OCI-LY1 (cell line): ENCODE measurements around the gene MYH7B.

Experiments
- H2AFZ ChIP-seq: fragments of 200-600 bp; sonication (generic), shearing (Covaris generic); 2 replicates; pipeline ENCODE4 v1.6.0; 2014; ENCODE audit warnings: antibody characterized with exemption, mild to moderate bottlenecking, low read length
- H3F3A ChIP-seq: fragments of 200-600 bp; sonication (generic), shearing (Covaris generic); 2 replicates; pipeline ENCODE4 v1.6.0; 2014; ENCODE audit warnings: mild to moderate bottlenecking, antibody characterized with exemption, low read length, moderate library complexity; ENCODE audit not compliant: insufficient read depth
- H3K27ac ChIP-seq: fragments of 200-600 bp; sonication (generic); 2 replicates; pipeline ENCODE4 v1.5.1; 2014; ENCODE audit warnings: low read length, mixed run types, mild to moderate bottlenecking, low read depth; ENCODE audit not compliant: poor library complexity, severe bottlenecking
- H3K27me3 ChIP-seq: fragments of 200-600 bp; sonication (generic); 2 replicates; pipeline ENCODE4 v1.6.0; 2014; ENCODE audit warnings: antibody characterized with exemption, mild to moderate bottlenecking, low read length, moderate library complexity; ENCODE audit not compliant: insufficient read depth
- H3K36me3 ChIP-seq: fragments of 200-600 bp; sonication (generic); 2 replicates; pipeline ENCODE4 v1.6.1; 2014; ENCODE audit warnings: mild to moderate bottlenecking, antibody characterized with exemption, low read length, moderate library complexity, mixed read lengths; ENCODE audit not compliant: insufficient read depth
- H3K4me1 ChIP-seq: fragments of 200-600 bp; sonication (generic); 2 replicates; pipeline ENCODE4 v1.5.1; 2014; ENCODE audit warnings: mild to moderate bottlenecking, low read length, moderate library complexity; ENCODE audit not compliant: insufficient read depth, severe bottlenecking
- H3K4me2 ChIP-seq: fragments of 200-600 bp; sonication (generic), shearing (Covaris generic); 2 replicates; pipeline ENCODE4 v1.6.1; 2014; ENCODE audit warnings: low read length
- H3K4me3 ChIP-seq: fragments of 200-600 bp; sonication (generic); 2 replicates; pipeline ENCODE4 v1.5.1; 2014; ENCODE audit warnings: low read length, low read depth, mild to moderate bottlenecking, mixed read lengths; ENCODE audit not compliant: poor library complexity, severe bottlenecking
- H3K79me2 ChIP-seq: fragments of 200-600 bp; shearing (Covaris generic); 2 replicates; pipeline ENCODE4 v1.6.1; 2016; ENCODE audit warnings: mixed run types, low read length, mixed read lengths; ENCODE audit not compliant: insufficient read depth
- H3K9ac ChIP-seq: fragments of 200-600 bp; sonication (generic), shearing (Covaris generic); 2 replicates; pipeline ENCODE4 v1.6.1; 2014; ENCODE audit warnings: mild to moderate bottlenecking, low read length, mixed read lengths
- H3K9me2 ChIP-seq: fragments of 200-600 bp; sonication (generic), shearing (Covaris generic); 2 replicates; pipeline ENCODE4 v1.6.1; 2014; ENCODE audit warnings: low read depth, mild to moderate bottlenecking, low read length, mixed read lengths
- H3K9me3 ChIP-seq: fragments of 200-600 bp; shearing (Covaris generic); 2 replicates; pipeline ENCODE4 v1.6.1; 2014; ENCODE audit warnings: low read length, mixed read lengths
- H4K20me1 ChIP-seq: fragments of 200-600 bp; sonication (generic), shearing (Covaris generic); 2 replicates; pipeline ENCODE4 v1.6.0; 2016; ENCODE audit warnings: mild to moderate bottlenecking, low read length; ENCODE audit not compliant: insufficient read depth
- EZH2 ChIP-seq: fragments of 200-600 bp; sonication (generic), shearing (Covaris generic); IDR thresholded peaks from 2 replicates; pipeline ENCODE4 v1.8.0; 2017; ENCODE audit warnings: borderline replicate concordance, mixed run types, mild to moderate bottlenecking, antibody characterized with exemption, low read length, moderate library complexity, mixed read lengths
- TF ChIP-seq, protein P1 (sequence below): fragments of 200-600 bp; sonication (generic), shearing (Covaris generic); IDR thresholded peaks from 2 replicates; pipeline ENCODE4 v1.5.1; 2017; ENCODE audit warnings: mild to moderate bottlenecking, antibody characterized with exemption, low read length, moderate library complexity, mixed read lengths

The MYH7B gene

DNA sequence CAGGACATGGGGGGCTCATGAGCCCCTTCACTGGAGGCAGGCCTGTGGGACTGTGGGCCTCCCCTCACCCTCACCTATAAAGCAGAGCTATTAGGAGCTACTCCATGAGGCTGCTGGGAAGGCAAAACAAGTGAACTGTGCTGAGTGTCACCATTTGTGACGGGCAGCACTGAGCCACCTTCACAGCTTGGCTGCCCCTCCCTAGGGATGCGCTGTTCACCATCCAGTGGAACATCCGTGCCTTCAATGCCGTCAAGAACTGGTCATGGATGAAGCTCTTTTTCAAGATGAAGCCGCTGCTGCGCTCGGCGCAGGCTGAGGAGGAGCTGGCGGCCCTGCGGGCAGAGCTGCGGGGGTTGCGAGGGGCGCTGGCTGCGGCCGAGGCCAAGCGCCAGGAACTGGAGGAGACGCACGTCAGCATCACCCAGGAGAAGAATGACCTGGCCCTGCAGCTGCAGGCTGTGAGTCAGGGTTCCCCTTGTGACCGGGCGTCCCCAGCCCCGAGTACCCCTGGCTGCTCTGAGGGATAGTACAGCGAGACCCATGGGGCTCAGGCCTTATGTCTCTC, 38.4 kb downstream of the MYH7B start:
- H3K27me3 ChIP-seq, result no peaks in the 10 kb centered on the region

DNA sequence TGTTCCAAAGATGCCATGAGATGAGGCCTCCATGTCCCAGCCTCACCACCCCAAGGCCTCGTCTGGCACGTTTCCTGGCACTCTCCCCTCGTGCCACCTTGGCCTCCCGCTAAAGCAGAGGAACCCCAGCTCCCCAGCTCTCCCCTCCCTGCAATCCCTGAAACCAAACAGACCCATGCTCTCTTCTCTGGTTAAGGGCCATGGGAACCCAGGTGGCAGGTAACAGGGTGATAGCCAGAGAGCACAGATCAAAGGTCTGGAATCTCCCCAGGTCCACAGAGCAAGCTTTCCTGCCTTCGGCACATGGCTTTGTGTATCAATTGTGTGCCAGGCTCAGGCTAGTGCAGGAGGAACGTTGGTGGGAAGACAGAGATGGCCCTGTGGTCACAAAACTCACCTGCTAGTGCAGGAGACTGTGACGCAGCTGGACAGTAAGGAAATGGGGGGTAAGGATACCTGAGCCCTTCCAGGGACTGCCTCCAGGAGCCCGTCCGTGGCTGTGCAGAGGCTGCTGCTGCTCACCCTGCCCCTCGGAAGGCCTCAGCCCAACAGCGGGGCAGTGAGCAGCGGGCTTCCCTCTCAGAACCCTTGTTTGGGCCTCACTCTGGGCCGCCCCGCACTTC, 39.0 kb downstream of the MYH7B start:
- no peak overlapping the region for H3K27ac ChIP-seq
- no peaks in the 10 kb centered on the region for H3K27me3 ChIP-seq
- peaks cover 17% of the 10 kb centered on the region for H3K36me3 ChIP-seq
- H3K9me3 ChIP-seq, result no peaks in the 10 kb centered on the region
- no peaks in the 10 kb centered on the region for H3K79me2 ChIP-seq
- H3K4me3 ChIP-seq, result no peak overlapping the region
- H3F3A ChIP-seq, result no peaks in the 10 kb centered on the region
- H4K20me1 ChIP-seq, result no peaks in the 10 kb centered on the region
- no peaks in the 10 kb centered on the region for H3K9me2 ChIP-seq
- no peak for TF ChIP-seq EZH2
- TF ChIP-seq, protein P1, sequence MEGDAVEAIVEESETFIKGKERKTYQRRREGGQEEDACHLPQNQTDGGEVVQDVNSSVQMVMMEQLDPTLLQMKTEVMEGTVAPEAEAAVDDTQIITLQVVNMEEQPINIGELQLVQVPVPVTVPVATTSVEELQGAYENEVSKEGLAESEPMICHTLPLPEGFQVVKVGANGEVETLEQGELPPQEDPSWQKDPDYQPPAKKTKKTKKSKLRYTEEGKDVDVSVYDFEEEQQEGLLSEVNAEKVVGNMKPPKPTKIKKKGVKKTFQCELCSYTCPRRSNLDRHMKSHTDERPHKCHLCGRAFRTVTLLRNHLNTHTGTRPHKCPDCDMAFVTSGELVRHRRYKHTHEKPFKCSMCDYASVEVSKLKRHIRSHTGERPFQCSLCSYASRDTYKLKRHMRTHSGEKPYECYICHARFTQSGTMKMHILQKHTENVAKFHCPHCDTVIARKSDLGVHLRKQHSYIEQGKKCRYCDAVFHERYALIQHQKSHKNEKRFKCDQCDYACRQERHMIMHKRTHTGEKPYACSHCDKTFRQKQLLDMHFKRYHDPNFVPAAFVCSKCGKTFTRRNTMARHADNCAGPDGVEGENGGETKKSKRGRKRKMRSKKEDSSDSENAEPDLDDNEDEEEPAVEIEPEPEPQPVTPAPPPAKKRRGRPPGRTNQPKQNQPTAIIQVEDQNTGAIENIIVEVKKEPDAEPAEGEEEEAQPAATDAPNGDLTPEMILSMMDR, result no peak
- no peak overlapping the region for H3K9ac ChIP-seq
- H2AFZ ChIP-seq, result no peak overlapping the region
- no peak overlapping the region for H3K4me2 ChIP-seq
- H3K4me1 ChIP-seq, result peaks cover 3% of the 10 kb centered on the region

More for the DNA sequence above, 38.4 kb downstream of the MYH7B start:
- Histone ChIP-seq H4K20me1 (no peaks in the 10 kb centered on the region), H3F3A (no peaks in the 10 kb centered on the region), H3K27ac (no peak overlapping the region), H3K4me3 (no peak overlapping the region), H3K79me2 (no peaks in the 10 kb centered on the region), H3K4me1 (peaks cover 3% of the 10 kb centered on the region), H3K9ac (no peak overlapping the region), H3K4me2 (no peak overlapping the region), H3K36me3 (peaks cover 17% of the 10 kb centered on the region), H2AFZ (no peak overlapping the region), H3K9me2 (no peaks in the 10 kb centered on the region), H3K9me3 (no peaks in the 10 kb centered on the region)
- TF ChIP-seq, protein P1, result no peak
- TF ChIP-seq EZH2, result no peak

DNA sequence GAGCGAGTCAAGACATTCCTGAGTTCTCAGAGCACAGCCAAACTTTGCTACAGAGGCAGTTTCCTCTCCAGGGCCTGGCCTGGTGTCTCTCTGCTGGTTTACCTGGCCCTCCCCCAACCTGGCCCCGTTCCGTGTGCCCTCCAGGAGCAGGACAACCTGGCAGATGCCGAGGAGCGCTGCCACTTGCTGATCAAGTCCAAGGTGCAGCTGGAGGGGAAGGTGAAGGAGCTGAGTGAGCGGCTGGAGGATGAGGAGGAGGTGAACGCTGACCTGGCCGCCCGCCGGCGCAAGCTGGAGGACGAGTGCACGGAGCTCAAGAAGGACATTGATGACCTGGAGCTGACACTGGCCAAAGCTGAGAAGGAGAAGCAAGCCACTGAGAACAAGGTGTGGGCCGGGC, 39.5 kb downstream of the MYH7B start:
- Histone ChIP-seq H3K27ac (no peak overlapping the region), H3K4me3 (no peak overlapping the region), H2AFZ (no peak overlapping the region), H3K9me2 (no peaks in the 10 kb centered on the region), H4K20me1 (no peaks in the 10 kb centered on the region), H3K27me3 (no peaks in the 10 kb centered on the region), H3K36me3 (peaks cover 22% of the 10 kb centered on the region), H3K4me1 (peaks cover 3% of the 10 kb centered on the region), H3K9ac (no peak overlapping the region), H3K9me3 (no peaks in the 10 kb centered on the region), H3K4me2 (no peak overlapping the region), H3K79me2 (no peaks in the 10 kb centered on the region), H3F3A (no peaks in the 10 kb centered on the region)
- no peak for TF ChIP-seq EZH2
- TF ChIP-seq, protein P1, result no peak
